HG03159 (cell line): Measurements from ENCODE around the gene MPZL1.

Source experiments
- ATAC-seq: cut with Tn5 transposase; IDR thresholded peaks from one replicate; pipeline ENCODE4 v1.9.1; 2021; ENCODE audit warnings: mild to moderate bottlenecking, moderate library complexity; ENCODE audit not compliant: unreplicated experiment

Gene MPZL1

DNA sequence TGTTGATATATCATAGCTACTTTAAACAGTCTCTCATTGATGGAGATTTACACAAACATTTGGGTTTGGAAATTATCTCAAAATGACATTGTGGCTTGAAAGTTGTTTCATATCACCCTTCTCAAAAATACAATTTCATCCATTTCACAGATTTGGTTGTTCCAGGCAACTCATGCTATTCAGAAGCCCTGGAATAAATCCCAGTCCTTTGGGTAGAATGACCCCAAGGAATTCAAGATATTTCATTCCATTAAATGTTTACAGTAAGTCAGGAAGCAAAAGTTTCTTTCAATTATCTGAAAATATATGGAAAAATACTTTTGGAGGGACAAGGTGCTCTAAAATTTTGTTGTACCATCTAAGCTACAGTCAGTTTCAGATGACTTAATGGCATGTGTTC, 27.1 kb downstream of the MPZL1 start:
- ATAC-seq, result no peak

DNA sequence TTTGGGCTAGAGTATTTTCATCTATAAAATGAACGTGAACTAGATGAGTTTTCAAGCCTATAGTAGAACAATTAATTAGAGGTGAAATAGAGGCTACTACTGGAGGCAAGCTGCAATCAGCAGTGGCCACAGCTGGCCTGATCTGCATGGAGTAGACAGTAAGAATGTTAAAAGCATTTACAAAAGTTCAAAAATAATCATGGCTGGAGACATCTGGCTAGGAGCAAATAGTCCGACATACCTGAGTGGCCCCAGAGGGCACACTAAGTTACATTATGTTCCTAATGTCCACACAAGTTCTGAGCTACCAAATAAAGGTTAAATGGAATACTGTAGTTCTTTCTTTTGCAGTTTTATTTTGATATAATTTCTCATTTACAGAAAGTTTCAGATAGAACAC, 28.0 kb downstream of the MPZL1 start:
- no peak for ATAC-seq

DNA sequence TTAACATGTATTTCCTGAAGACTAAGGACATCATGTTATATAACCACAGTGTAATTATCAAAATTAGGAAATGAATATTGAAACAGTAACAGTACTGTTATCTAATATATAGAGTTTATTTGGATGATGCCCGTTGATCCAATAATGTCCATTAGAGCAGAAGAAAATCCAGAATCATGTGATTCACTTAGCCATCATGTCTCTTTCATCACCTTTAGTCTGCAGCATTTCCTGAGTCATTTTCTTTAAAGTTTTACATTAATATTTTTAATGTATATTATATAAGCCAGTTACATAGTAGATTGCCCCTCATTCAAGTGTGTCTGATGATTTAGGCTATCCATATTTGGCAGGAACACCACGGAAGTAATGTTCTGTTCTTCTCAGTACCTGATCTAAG, 28.9 kb downstream of the MPZL1 start:
- ATAC-seq, result no peak

DNA sequence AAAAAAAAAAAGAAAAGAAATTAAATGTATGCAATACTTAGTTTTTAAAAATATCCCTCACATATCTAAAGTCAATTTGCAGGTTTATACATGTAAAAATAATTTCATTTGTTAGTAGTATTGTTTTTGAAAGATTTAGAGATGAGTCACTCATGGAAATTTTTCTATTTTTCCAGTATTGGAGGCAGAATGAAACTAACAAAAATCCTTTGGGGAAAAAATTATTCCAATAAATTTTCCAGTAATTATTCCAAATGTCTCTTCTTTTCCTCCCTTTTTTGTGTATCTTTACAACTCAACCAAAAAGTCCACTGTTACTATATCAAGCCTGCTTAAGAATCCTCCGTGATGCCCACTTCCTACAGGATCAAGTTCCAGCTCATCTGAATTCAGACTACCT, 29.9 kb downstream of the MPZL1 start:
- ATAC-seq, result no peak

DNA sequence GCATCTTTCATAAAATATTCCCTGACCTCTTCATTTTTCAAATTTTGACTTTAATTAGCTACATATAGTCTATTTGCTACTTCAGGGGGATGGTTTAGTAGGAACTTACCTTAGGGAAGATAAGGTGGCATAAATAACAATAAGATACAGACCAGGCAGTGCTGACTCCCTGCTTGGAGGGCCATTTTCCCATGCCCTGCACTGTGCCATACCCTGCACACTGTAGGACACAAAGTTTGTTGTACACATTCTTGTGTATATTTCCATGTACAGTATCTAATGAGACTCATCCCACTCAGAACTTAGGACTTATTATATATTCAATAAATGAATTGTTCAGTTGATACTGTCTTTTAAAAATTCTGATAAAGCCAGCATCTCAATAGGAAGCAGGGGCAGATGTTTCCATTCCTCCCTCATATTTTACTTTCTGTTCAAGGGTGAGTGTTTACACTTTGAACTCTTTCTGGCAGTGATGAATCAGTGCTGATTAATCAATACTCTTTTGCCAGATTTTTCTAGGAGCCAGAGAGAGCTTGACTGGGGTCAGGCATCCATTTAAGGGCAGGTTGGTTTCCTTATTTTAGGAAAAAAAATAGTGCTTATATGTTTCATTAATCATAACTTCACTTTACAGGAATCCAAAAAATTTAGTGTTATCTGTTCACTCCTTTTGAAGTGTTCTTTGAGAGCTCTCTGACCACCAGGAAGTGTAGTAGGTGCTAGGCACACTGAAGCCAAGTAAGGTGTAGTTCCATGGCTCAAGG, 30.6 kb downstream of the MPZL1 start:
- no peak for ATAC-seq

DNA sequence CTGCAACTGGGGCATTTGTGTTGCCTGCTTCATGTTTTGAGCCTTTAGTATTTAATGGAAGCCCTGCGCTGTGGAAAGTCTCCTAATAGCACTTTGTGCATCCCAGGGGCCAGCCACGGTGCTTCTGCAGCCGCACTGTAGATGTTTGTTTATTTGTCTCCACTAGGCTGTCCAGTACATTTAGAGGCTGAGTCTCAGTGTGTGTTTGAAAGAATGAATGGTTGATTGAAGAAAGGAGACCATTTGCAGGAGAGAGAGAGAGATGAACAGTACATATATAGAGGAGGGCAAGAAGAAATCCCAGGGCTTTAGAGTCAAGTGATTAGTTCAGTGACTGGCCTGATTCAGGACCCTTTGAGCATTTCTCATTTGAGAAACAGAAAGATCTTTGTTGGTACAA, 33.9 kb downstream of the MPZL1 start:
- ATAC-seq, result no peak

DNA sequence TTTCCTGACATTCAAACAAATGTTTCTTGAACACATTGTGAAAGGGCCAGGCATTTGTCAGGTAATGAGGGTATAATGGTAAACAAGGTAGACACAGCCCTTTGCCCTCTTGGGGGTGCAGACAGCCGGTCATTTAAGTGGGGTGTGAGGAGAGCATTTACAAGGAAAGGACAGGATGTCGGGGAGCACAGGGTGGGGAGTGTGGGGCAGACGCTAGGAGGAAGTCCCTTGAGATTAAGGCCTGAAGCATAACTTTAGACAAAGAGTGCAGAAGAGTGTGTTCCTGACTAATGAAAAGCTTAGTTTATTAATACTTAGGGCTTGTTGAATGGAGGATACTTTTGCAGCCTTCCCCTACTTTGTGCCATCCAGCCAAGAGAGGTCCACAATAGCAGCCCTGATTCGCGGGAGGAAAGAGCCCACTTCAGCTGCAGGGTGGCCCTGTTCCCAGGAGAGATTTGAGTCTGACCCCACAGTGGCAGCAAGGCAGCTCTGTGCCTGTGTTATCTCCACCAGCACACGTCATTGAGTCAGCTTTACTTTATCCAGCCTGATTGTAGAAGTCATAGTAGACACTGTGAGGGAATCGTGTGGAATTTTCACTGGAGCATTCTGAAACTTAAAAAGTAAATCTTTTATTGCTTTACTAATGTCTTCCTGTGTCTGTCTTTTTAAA, 35.1 kb downstream of the MPZL1 start:
- no peak for ATAC-seq

DNA sequence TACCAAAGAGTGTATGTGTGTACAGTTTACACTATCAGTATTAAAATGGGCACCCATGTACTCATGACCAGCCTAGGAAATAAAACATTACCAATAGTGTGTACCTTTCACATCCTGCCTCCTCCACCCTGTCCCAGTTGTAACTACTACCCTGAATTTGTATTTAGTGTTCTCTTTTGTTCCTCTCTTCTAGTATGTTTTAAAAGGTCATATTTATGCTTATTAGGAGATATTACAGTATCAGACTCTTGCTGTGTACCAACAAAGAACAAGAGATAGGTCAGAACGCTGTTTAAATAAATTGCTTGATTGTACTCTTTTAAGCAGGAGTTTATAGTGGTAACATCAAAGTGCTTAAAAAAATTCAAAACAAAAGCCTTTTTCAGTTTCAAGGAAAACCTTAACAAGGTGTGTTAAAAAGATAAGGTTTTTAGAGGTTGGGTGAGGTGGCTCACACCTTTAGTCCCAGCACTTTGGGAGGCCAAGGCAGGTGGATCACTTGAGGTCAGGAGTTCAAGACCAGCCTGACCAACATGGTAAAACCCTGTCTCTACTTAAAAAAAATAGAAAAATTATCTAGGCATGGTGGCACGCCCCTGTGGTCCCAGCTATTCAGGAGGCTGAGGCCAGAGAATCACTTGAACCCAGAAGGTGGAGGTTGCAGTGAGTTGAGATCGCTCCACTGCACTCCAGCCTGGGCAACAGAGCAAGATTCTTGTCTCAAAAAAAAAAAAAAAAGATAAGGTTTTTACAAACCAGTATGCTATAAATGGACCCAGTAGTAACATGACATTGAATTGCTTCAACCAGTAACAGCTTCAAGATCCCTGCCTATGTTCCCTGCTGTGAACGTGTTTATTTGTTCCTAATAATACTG, 35.9 kb downstream of the MPZL1 start:
- ATAC-seq, result no peak

DNA sequence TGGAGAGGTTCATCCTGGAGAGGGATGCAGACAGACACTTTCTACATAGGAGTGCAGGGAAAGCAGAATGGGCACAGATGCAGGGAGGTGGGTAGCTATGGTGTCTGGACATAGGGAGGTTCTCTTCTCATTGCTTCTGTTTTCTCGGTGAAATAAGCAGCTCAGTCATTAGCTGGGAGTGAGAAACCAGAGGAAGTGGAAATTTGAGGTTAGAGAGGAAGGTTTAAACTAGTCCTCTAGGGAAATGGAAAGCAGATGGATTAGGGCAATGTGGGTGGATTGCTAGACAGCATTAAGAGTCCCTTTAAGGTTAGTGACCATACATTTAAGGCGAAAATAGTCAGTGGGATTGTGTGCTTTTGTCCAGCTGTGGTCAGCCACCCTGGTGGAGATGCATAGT, 39.6 kb downstream of the MPZL1 start:
- no peak for ATAC-seq

DNA sequence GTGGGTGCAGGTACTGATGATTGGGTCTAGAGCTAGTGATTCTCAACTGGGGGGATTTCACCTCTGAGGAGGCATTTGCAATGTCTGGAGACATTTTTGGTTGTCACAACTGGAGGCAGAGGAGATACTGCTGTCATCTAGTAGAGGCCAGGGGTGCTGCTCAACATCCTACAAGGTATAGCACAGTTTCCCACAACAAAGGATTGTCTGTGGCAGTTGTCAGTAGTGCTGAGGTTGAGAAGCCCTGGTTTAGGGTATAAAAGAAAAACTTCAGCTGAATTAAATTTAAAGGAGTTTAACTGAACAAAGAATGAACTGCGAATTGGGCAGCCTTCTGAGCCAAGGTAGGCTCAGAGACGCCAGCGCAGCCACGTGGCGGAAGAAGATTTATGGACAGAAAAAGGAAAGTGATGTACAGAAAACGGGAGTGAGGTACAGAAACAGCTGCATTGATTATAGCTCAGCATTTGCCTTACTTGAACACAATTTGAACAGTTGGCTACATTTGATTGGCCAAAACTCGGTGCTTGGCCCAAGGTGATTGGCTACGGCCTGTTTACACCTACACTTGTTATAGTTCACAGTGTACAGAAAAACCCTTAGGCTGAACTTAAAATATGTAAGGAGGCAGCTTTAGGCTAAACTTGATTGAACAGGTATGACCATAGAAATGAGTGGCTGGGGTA, 40.4 kb downstream of the MPZL1 start:
- no peak for ATAC-seq

DNA sequence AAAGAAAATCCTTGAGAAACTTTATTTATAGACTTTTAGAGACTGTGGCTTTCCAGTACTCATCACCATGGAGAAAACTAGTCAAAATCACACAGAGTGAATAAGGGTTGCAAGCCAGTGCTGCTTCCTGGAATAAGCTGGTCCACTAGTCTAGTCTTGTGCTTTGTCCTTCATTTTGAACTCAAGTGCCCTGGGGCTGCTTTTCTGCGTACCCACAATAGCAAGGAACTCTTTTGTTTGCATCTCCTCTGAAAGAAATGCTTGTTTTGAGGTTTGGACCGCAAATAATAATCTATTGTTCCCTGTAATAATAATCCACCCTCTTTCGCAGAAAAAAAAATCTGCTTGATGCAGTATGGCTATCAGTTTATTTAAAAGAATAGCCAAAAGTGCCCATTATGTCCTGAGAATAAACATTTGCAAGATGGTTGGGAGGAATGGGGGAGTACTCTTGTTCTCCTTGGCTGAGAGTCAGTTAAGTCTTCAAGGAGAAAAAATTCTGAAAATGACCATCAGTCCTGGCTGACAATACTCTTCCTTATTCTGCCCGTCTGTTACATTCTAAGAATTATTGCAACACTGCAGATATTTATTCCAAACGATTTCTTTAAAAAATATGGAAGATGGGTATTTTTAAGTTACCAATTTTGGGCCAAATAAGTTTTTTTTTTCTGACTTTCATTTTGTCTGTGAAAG, 41.9 kb downstream of the MPZL1 start:
- ATAC-seq, result no peak

DNA sequence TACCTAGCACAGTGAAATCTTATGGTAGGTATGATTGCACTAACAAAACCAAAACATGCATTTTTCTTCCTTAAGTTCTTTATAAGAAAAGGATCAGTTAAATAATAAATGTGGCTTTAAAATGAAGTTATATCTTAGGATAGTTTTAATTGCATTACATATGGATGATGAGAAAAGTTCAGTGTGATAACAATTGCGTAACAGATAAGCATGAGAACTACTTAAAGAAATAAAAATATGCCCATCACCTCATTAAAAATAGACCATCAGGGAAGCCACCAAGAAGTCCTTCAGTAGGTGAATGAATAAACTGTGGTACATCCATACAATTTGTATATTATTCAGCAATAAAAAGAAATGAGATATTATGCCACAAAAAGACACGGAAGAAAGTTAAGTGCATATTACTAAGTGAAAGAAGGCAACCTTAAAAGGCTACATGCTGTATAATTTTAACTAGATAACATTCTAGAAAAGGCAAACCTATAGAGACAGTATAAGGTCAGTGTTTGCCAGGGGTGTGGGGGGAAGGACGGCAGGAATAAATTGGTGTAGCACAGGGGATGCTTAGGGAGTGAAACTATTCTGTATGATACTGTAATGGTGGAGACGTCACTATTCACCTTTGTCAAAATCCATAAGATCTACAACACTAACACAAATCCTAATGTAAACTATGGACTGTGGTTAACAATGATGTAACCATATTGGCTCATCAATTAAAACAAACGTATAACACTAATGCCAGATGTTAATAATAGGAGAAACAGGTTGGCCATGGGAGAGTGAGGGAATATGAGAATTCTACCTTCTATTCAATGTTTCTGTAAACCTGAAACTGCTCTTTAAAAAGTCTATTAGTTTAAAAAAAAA, 42.9 kb downstream of the MPZL1 start:
- no peak for ATAC-seq

DNA sequence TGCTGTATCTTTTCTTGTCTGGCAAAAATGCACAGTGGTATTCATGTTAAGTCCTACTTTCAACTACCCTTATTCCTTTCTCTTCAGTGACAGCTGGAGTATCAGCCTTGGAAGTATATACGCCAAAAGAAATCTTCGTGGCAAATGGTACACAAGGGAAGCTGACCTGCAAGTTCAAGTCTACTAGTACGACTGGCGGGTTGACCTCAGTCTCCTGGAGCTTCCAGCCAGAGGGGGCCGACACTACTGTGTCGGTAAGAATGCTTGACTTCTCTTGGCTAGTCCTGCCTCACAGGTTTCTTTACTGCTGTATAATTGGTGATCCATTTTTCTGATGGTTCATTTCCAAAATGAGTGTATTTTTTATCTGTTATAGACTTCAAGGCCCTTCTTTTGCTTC, 43.7 kb downstream of the MPZL1 start:
- ATAC-seq, result no peak

DNA sequence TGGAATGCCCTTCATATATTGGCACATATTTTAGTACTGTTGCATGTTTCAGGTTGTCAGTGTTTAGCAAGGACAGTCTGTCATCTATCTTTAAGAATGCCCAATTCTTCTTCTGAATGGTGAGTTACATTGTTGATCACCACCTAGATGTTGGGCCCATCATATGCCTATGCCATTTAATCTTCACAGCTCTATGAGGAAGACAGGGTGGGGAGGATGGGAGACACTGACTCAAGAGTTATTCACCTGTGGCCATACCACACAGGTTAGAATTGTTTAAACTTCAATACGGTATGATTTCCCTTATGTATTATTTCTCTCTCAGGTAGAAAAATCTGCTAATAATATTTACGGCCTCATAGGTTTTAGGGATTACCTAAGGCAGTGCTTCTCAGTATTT, 44.8 kb downstream of the MPZL1 start:
- no peak for ATAC-seq

DNA sequence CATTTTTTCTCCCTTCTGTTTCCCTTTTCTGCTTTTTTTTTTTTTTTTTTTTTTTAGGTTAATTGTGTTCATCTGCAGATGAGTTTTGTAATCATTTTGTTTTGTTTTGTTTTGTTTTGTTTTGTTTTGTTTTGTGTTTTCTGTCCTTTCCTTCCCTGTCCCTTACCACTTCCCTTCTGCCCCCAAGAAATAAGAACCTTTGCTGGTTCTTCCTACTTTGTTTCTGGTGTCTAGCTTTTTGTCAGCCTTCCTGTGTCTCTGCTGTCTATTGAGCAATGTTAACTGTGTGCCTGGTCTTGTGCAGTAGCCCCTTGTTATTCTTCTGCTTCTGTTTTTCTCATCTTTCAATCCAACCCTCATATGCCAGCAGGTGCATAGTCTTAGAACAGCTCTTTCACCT, 46.0 kb downstream of the MPZL1 start:
- no peak for ATAC-seq

DNA sequence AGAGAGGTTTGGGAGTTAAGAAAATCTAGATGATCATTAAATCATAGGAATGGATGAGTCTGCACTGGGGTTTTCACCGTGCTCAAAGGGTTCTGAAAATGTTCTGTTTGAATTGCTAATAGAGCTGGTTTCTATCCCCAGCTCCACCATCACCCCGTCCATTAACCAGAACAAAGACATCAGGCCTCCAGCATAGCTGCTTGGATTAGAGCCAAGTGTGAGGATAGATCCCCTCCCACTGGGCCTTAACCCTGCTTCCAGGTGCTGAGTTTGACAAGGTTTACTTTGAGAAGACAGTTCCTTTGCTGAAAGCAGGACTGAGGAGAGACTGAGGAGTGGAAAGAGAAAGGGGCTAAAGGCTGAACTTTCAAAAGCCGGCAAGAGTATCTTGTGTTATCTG, 48.3 kb downstream of the MPZL1 start:
- ATAC-seq, result no peak

DNA sequence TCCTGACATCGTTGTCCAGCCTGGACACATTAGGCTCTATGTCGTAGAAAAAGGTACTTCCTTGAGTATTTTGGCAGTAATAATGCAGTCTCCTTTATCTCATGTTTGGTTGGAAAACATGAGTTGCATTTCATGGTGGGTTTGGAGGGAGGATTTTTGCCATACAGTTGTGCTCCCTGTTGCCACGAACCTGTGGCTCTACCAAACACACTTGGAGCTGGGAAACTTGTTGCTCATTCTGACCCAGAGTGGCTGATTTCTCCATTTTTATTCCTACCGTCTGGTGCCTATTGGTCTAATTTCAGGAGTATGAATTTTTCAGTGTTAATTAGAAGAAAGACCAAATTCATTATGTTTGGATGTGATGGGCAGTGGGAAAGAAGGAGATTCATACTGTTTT, 50.7 kb downstream of the MPZL1 start:
- ATAC-seq, result no peak

DNA sequence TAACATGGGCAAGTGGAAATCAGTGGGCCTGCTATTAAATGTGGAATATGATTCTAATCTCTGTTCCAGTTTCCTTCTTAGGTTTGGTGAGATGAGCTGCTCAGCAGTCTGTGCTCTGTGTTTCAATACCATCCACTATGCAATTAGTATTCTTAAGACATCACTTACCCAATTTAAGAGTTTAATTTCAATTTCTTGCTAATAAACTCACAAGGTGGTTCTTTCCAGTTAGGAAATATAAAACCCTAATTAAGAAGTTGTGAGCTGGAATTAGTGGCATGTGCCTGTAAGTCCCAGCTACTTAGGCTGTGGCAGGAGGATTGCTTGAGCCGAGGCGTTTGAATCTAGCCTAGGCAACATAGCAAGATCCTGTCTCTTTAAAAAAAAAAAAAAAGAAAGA, 51.7 kb downstream of the MPZL1 start:
- ATAC-seq, result no peak

DNA sequence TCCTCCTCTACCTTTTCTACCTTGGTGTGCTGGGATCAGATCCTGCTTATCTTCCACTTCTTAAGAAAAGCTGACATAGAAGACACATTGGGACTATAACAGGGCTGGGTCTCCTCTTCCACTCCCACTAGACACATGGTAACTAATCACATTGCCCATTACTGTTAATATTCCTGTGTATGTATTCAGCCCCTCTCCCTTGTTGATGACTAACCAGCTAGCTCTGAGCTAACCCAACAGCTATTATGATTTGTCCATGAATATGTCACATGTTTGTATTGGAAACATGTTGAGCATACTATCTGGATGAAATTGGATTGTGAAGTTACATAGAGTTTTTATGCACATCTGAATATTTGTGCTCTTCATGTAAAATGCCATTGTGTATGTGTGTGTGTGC, 52.9 kb downstream of the MPZL1 start:
- no peak for ATAC-seq

DNA sequence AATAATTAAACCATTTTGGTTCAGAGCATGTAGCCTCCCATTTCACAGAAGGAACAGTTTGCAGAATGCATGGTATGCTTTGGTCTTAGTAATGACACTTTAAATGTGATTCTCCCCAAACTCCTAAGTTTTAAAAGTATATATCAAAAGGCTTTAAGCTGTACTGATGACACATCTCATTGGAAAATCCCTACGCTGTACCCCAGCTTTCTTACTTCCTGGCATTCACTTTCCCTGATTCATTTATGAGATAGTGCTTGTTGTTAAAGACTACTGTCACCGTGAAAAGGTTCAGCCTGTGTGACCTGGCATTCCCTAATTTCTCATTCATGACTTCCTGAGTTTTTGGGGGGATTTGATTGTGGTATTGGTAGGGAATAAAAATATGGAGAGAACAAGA, 53.4 kb downstream of the MPZL1 start:
- no peak for ATAC-seq
